Measurements from ENCODE around the gene MTPN. TPM values are rescaled to one million over a fixed set of nuclear protein-coding genes. Genes with fewer than 3 reads are reported as not detected.

The MTPN gene
- total RNA-seq, 4 donors from 2014 or later: 116 to 128 (median 125) TPM

DNA sequence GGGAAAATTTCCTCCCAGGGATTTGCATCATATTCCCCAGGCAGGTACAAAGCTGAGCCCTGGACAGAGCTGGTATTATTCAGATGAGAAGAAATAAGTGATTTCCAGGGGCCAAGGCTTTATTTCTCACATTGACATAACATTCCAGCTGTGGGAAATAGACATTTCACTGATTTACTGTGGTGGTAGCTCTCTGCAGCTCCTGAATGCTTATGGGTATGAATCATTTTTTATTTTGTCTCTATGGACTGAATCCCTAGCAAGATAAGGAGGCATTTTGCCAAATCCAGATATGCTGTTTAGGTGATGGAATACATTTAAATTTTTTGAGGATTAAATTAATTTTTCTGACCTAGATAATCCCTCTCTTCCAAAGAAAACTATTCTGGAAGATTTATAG lies 97.9 kb downstream of the MTPN start:
- H3K27ac ChIP-seq: no peak overlapping the region
- no peak for DNase-seq
- H3K4me1 ChIP-seq: no peaks in the 10 kb centered on the region
- TF ChIP-seq POLR2A (IDR thresholded peaks at IDR 0.05) (no peak), CTCF (IDR thresholded peaks at IDR 0.05) (no peak)
- intact Hi-C loops (cut with DNase I): no loop called here
- no peaks in the 10 kb centered on the region for H3K36me3 ChIP-seq
- no peaks in the 10 kb centered on the region for H3K9me3 ChIP-seq
- no peaks in the 10 kb centered on the region for H3K27me3 ChIP-seq
- no peak overlapping the region for H3K4me3 ChIP-seq (replicated peaks in 1 of 3)

GRCh38 chr7:135878284-135878683 lies 98.9 kb downstream of the MTPN start:
- H3K27ac ChIP-seq: no peak overlapping the region
- no peaks in the 10 kb centered on the region for H3K27me3 ChIP-seq
- H3K9me3 ChIP-seq: no peaks in the 10 kb centered on the region
- no peaks in the 10 kb centered on the region for H3K36me3 ChIP-seq
- intact Hi-C loops (cut with DNase I): no loop called here
- TF ChIP-seq CTCF (IDR thresholded peaks at IDR 0.05) (no peak), POLR2A (IDR thresholded peaks at IDR 0.05) (no peak)
- H3K4me1 ChIP-seq: no peaks in the 10 kb centered on the region
- WGBS, 2 donors: 92 to 95% methylated on average over 3 of the region's 3 CpGs
- no peak overlapping the region for H3K4me3 ChIP-seq (replicated peaks in 1 of 3)
- no peak for DNase-seq

DNA sequence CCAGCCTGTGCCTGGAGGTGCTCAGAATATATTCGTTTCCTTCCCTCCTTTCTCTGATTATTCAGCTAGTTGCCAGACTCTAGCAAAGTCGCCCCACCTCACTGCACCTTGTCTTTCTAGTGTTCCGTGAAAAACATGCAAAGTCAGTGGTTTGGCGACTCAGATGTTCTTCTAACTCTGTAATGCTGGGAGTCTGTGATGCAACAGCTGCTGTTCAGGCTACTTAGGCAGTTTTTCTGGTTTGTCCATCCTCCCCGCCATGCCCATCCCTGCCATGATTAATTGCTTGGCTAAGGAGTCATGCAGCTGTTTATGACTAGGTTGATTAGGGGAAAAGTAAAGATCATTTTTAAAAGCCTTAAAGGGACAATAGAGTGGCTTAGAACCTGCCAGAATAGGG lies 99.4 kb downstream of the MTPN start:
- Histone ChIP-seq H3K4me1 (no peaks in the 10 kb centered on the region), H3K36me3 (no peaks in the 10 kb centered on the region), H3K27ac (no peak overlapping the region), H3K9me3 (no peaks in the 10 kb centered on the region), H3K27me3 (no peaks in the 10 kb centered on the region), H3K4me3 (replicated peaks in 1 of 3) (no peak overlapping the region)
- no peak for DNase-seq
- intact Hi-C loops (cut with DNase I): no loop called here
- 71 to 78% methylated on average over 5 of the region's 5 CpGs for WGBS, 2 donors
- TF ChIP-seq CTCF (IDR thresholded peaks at IDR 0.05) (no peak), POLR2A (IDR thresholded peaks at IDR 0.05) (no peak)

Small RNA genes within 50 kb of the gene (small RNA-seq; reads per million reads assigned to genes)
- not detected for gene RNU6-223P

Other genes starting within 250 kb of the MTPN start
- gene SLC13A4, start 249.2 kb downstream of the MTPN start, total RNA-seq: under 1 TPM in 1 of 4 donors, not detected in 3; 0.20 TPM
- 1 to 10 TPM; 2.7 to 5.0 (median 3.5) TPM for gene FAM180A, start 228.5 kb downstream of the MTPN start, total RNA-seq